Vagina (tissue), 2 donors: ENCODE data around the gene ALX1. TPM values are rescaled to one million over a fixed set of nuclear protein-coding genes. Genes with fewer than 3 reads are reported as not detected.

ENCODE experiments used
- DNase-seq, 2 donors: peaks; one replicate each; pipeline ENCODE4 v3.0.0-alpha.2; 2017; ENCODE audit errors: extremely low spot score in 2 of 2
- H3K27ac ChIP-seq: fragments of 200-600 bp; sonication (generic); one replicate; pipeline ENCODE4 v1.5.1; 2019
- H3K27me3 ChIP-seq: fragments of 200-600 bp; sonication (generic); one replicate; pipeline ENCODE4 v1.5.1; 2019
- H3K36me3 ChIP-seq, 2 donors: fragments of 200-600 bp; sonication (generic); one replicate each; pipeline ENCODE4 v1.5.1; 2017 to 2019
- H3K4me1 ChIP-seq: fragments of 200-600 bp; sonication (generic); one replicate; pipeline ENCODE4 v1.5.1; 2019
- H3K4me3 ChIP-seq, 2 donors: fragments of 200-600 bp; sonication (generic); 1 replicate in 1 of 2; 2 replicates in 1 of 2; pipeline ENCODE4 v1.5.1; 2016 to 2019
- H3K9me3 ChIP-seq: fragments of 200-600 bp; sonication (generic); one replicate; pipeline ENCODE4 v1.5.1; 2019
- POLR2A ChIP-seq, 2 donors: fragments of 450-650 bp; IDR thresholded peaks; one replicate each; pipeline ENCODE4 v1.6.1; 2017; ENCODE audit warnings: antibody characterized with exemption in 2 of 2, mild to moderate bottlenecking in 2 of 2, moderate library complexity in 2 of 2
- POLR2AphosphoS5 ChIP-seq, 2 donors: sonication (generic); formaldehyde crosslinking; IDR thresholded peaks; one replicate each; pipeline ENCODE4 v1.9.0; 2017; ENCODE audit warnings: antibody characterized with exemption in 2 of 2, mild to moderate bottlenecking in 2 of 2, low read depth in 1 of 2; ENCODE audit not compliant: insufficient read depth in 1 of 2
- intact Hi-C: fragments of 100-400 bp; cut with DNase I; formaldehyde crosslinking; loops from one replicate; pipeline ENCODE4 v1.15.1; 2023
- total RNA-seq: library from RNA; depleted of rRNA; stranded (reverse); fragments of >200 nt; gene quantifications from one replicate; pipeline ENCODE4 v1.2.3, GENCODE V29; 2016
- TF ChIP-seq, protein P1 (sequence below), 3 experiments: fragments of 450-650 bp in 2 of 3; fragments of 200-600 bp in 1 of 3; sonication (generic) in 1 of 3; IDR thresholded peaks; one replicate each; pipeline ENCODE4 v1.5.1; 2017 to 2019; ENCODE audit warnings: antibody characterized with exemption in 3 of 3, mild to moderate bottlenecking in 2 of 3, moderate library complexity in 2 of 3

ALX1 gene
- total RNA-seq, 1 donor from 2014 or later: 2.0 TPM

DNA sequence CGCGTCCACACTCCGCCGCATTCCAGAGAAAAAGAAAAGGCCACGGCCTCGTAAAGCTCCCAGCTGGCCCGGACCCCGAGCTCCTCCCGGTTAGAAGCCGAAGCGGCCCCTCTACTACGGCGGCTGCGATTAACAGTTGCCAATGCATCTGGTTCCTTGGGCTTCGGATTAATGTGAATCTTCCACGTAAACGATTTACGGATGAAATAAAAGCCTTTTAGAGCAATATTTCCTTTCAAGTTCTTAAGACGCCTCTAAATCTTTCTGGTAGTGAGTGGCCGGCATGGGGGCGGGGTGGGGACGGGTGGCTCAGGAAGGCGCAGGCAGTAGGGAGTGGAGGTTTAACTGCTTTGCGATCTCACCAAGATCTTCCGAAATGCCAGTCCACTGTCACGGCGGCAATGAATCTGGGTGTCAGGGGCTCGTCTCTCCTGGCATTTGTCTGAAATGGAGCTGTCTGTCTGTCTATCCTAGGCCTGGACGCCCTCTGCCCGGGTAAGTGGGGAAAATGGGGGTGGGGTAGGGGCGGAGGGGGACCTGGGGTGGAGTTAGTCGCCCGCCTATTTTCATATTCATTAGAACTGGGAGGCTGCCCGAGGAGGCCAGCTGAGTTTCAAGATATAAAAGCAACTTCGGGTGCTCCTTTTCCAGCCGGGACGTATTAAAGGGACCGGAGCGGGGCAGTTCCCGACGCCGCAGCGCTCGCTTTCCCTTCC lies 413 bp upstream of the ALX1 start:
- H3K27me3 ChIP-seq: peaks cover 2% of the 10 kb centered on the region
- DNase-seq: no peak

GRCh38 chr12:85280984-85281630 lies 1.1 kb downstream of the ALX1 start:
- Histone ChIP-seq H3K36me3 (no peaks in the 10 kb centered on the region), H3K4me3 (peak overlapping the region; percentile 28 to 49), H3K27me3 (no peaks in the 10 kb centered on the region), H3K4me1 (peaks cover 18% of the 10 kb centered on the region), H3K9me3 (no peaks in the 10 kb centered on the region), H3K27ac (no peak overlapping the region)
- TF ChIP-seq POLR2AphosphoS5 (IDR thresholded peaks at IDR 0.05; ENCODE audit: insufficient read depth in 1 of 2, low read depth in 1 of 2) (no peak), POLR2A (IDR thresholded peaks at IDR 0.05) (no peak)
- TF ChIP-seq, protein P1, sequence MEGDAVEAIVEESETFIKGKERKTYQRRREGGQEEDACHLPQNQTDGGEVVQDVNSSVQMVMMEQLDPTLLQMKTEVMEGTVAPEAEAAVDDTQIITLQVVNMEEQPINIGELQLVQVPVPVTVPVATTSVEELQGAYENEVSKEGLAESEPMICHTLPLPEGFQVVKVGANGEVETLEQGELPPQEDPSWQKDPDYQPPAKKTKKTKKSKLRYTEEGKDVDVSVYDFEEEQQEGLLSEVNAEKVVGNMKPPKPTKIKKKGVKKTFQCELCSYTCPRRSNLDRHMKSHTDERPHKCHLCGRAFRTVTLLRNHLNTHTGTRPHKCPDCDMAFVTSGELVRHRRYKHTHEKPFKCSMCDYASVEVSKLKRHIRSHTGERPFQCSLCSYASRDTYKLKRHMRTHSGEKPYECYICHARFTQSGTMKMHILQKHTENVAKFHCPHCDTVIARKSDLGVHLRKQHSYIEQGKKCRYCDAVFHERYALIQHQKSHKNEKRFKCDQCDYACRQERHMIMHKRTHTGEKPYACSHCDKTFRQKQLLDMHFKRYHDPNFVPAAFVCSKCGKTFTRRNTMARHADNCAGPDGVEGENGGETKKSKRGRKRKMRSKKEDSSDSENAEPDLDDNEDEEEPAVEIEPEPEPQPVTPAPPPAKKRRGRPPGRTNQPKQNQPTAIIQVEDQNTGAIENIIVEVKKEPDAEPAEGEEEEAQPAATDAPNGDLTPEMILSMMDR (IDR thresholded peaks at IDR 0.05): no peak
- intact Hi-C loops: no loop called here
- DNase-seq: no peak

More for the DNA sequence above, 413 bp upstream of the ALX1 start:
- Histone ChIP-seq H3K4me3 (peak overlapping the region; percentile 28 to 49), H3K4me1 (peaks cover 18% of the 10 kb centered on the region), H3K36me3 (no peaks in the 10 kb centered on the region), H3K9me3 (no peaks in the 10 kb centered on the region), H3K27ac (no peak overlapping the region)
- no peak for TF ChIP-seq POLR2A (IDR thresholded peaks at IDR 0.05)
- intact Hi-C loops: no loop called here

DNA sequence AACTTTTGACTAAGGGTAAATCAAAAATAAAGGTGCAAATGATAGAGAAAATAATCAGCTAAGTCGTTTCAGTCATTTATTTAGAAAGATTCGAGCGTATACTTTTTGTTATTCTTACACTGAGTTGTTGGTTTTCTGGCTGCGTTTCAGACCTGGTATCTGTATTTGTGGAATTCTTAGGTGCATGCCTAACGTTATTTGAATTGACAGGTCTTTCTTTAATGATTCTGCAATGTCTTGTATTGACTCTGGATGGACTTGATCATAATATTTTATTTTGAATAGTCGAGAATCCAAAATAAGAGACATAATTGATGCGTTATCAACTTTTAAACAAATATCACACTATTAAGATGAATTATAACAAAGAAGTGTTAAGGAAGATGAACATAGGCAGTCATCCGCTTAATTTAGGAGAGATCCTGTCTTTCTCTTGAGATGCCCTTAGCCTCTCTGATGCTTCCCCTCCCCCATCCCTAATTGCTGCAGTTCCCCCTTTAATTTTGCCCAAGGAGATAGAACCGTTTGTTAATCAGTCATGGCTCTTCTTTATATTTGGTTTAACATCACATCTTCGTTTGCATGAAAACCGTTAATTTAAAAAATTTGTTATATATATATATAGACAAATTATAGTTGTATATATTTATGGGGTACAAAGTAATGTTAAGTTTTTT lies 1.8 kb downstream of the ALX1 start:
- Histone ChIP-seq H3K4me1 (peaks cover 18% of the 10 kb centered on the region), H3K27ac (no peak overlapping the region), H3K27me3 (no peaks in the 10 kb centered on the region), H3K9me3 (no peaks in the 10 kb centered on the region), H3K4me3 (no peak overlapping the region), H3K36me3 (no peaks in the 10 kb centered on the region)
- intact Hi-C loops: no loop called here
- DNase-seq: no peak
- TF ChIP-seq, protein P1 (IDR thresholded peaks at IDR 0.05): no peak
- TF ChIP-seq POLR2AphosphoS5 (IDR thresholded peaks at IDR 0.05; ENCODE audit: insufficient read depth in 1 of 2, low read depth in 1 of 2) (no peak), POLR2A (IDR thresholded peaks at IDR 0.05) (no peak)

- Histone ChIP-seq H3K4me3 (no peak overlapping the region), H3K27ac (no peak overlapping the region), H3K4me1 (peaks cover 18% of the 10 kb centered on the region), H3K9me3 (no peaks in the 10 kb centered on the region), H3K27me3 (no peaks in the 10 kb centered on the region), H3K36me3 (no peaks in the 10 kb centered on the region)
- DNase-seq: no peak
- TF ChIP-seq POLR2AphosphoS5 (IDR thresholded peaks at IDR 0.05; ENCODE audit: insufficient read depth in 1 of 2, low read depth in 1 of 2) (no peak), POLR2A (IDR thresholded peaks at IDR 0.05) (no peak)
- TF ChIP-seq, protein P1 (IDR thresholded peaks at IDR 0.05): no peak
- intact Hi-C loops: no loop called here
Observed at GRCh38 chr12:85283560-85283959, 3.5 kb downstream of the ALX1 start.

DNA sequence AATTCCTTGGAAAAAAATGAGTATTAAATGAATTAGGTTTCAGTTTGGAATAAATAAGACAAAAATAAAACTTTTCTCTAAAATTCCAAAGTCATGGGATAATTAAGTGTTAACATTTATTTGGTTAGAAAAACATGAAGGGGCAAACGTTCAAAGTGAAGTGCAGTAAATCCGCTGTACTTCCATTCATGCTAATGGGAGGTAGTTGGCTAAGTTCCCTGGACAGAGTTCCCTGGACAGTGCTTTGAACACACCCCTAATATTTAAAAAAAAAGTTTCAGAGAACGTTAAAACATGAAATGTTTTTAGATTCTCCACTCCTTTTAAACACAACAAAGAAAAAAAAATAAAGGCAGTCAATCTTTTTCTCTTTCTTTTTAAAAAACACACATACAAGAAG lies 16.3 kb downstream of the ALX1 start:
- Histone ChIP-seq H3K4me1 (no peaks in the 10 kb centered on the region), H3K36me3 (no peaks in the 10 kb centered on the region), H3K9me3 (no peaks in the 10 kb centered on the region), H3K4me3 (no peak overlapping the region), H3K27me3 (no peaks in the 10 kb centered on the region), H3K27ac (no peak overlapping the region)
- no peak for TF ChIP-seq POLR2AphosphoS5 (IDR thresholded peaks at IDR 0.05; ENCODE audit: insufficient read depth in 1 of 2, low read depth in 1 of 2)
- TF ChIP-seq POLR2A (IDR thresholded peaks at IDR 0.05): no peak
- TF ChIP-seq, protein P1 (IDR thresholded peaks at IDR 0.05): no peak
- intact Hi-C loops: no loop called here
- no peak for DNase-seq
